Measurements from ENCODE around the gene DDX24. TPM values are rescaled to one million over a fixed set of nuclear protein-coding genes. Genes with fewer than 3 reads are reported as not detected.

DDX24 gene
- polyA plus RNA-seq, 3 donors, result 41.2 to 122 (median 63.8) TPM

GRCh38 chr14:94054936-94055335 lies 26.1 kb downstream of the DDX24 start:
- 87 to 95% (median 90%) methylated on average over 7 of the region's 7 CpGs for WGBS, 3 donors
- no peak overlapping the region for H3K27ac ChIP-seq (ENCODE audit: low read depth, low read length)

GRCh38 chr14:94054401-94054800 lies 26.6 kb downstream of the DDX24 start:
- H3K27ac ChIP-seq (ENCODE audit: low read depth, low read length), result no peak overlapping the region
- 98 to 100% (median 100%) methylated on average over 1 of the region's 1 CpG for WGBS, 3 donors

- WGBS, 3 donors, result 83 to 93% (median 85%) methylated on average over 4 of the region's 4 CpGs
- H3K27ac ChIP-seq (ENCODE audit: low read depth, low read length), result no peak overlapping the region
These were observed 28.3 kb downstream of the DDX24 start for GRCh38 chr14:94052662-94053061.

- H3K27ac ChIP-seq (ENCODE audit: low read depth, low read length), result no peak overlapping the region
- 86 to 94% (median 87%) methylated on average over 1 of the region's 1 CpG for WGBS, 3 donors
These were observed 28.8 kb downstream of the DDX24 start for GRCh38 chr14:94052199-94052598.

- H3K27ac ChIP-seq (ENCODE audit: low read depth, low read length), result no peak overlapping the region
- 87 to 95% (median 89%) methylated on average over 3 of the region's 3 CpGs for WGBS, 3 donors
These were observed 29.2 kb downstream of the DDX24 start for GRCh38 chr14:94051779-94052178.

- H3K27ac ChIP-seq (ENCODE audit: low read depth, low read length), result no peak overlapping the region
- WGBS, 3 donors, result 58 to 66% (median 64%) methylated on average over 9 of the region's 9 CpGs
These were observed 29.9 kb downstream of the DDX24 start for GRCh38 chr14:94051115-94051514.

- no peak overlapping the region for H3K27ac ChIP-seq (ENCODE audit: low read depth, low read length)
- 81 to 86% (median 84%) methylated on average over 6 of the region's 6 CpGs for WGBS, 3 donors
These were observed 30.6 kb downstream of the DDX24 start for GRCh38 chr14:94050231-94050880.

GRCh38 chr14:94049625-94050023 lies 31.4 kb downstream of the DDX24 start:
- WGBS, 3 donors, result 91 to 96% (median 94%) methylated on average over 1 to 2 of the region's 2 CpGs
- H3K27ac ChIP-seq (ENCODE audit: low read depth, low read length), result no peak overlapping the region

- H3K27ac ChIP-seq (ENCODE audit: low read depth, low read length), result no peak overlapping the region
- WGBS, 3 donors, result 80 to 83% (median 81%) methylated on average over 10 of the region's 10 CpGs
These were observed 32.0 kb downstream of the DDX24 start for GRCh38 chr14:94048691-94049624.

GRCh38 chr14:94047581-94047980 lies 33.4 kb downstream of the DDX24 start:
- 82 to 94% (median 93%) methylated on average over 3 of the region's 3 CpGs for WGBS, 3 donors
- no peak overlapping the region for H3K27ac ChIP-seq (ENCODE audit: low read depth, low read length)

- no peak overlapping the region for H3K27ac ChIP-seq (ENCODE audit: low read depth, low read length)
- WGBS, 3 donors, result 77 to 87% (median 80%) methylated on average over 7 of the region's 7 CpGs
These were observed 34.2 kb downstream of the DDX24 start for GRCh38 chr14:94046696-94047250.

GRCh38 chr14:94045563-94046345 lies 35.2 kb downstream of the DDX24 start:
- WGBS, 3 donors, result 89 to 91% (median 90%) methylated on average over 19 of the region's 19 CpGs

GRCh38 chr14:94045101-94045500 lies 35.9 kb downstream of the DDX24 start:
- no peak overlapping the region for H3K27ac ChIP-seq (ENCODE audit: low read depth, low read length)
- WGBS, 3 donors, result 92 to 93% (median 93%) methylated on average over 8 of the region's 8 CpGs

More at GRCh38 chr14:94045563-94046345, 35.2 kb downstream of the DDX24 start:
- H3K27ac ChIP-seq (ENCODE audit: low read depth, low read length), result no peak overlapping the region

GRCh38 chr14:94044476-94045091 lies 36.4 kb downstream of the DDX24 start:
- WGBS, 3 donors, result 92 to 94% (median 93%) methylated on average over 20 of the region's 20 CpGs

GRCh38 chr14:94043756-94044475 lies 37.1 kb downstream of the DDX24 start:
- H3K27ac ChIP-seq (ENCODE audit: low read depth, low read length), result no peak overlapping the region
- WGBS, 3 donors, result 85 to 92% (median 89%) methylated on average over 14 of the region's 14 CpGs

More at GRCh38 chr14:94044476-94045091, 36.4 kb downstream of the DDX24 start:
- no peak overlapping the region for H3K27ac ChIP-seq (ENCODE audit: low read depth, low read length)

GRCh38 chr14:94043111-94043755 lies 37.8 kb downstream of the DDX24 start:
- H3K27ac ChIP-seq (ENCODE audit: low read depth, low read length), result no peak overlapping the region
- 76 to 84% (median 80%) methylated on average over 13 of the region's 13 CpGs for WGBS, 3 donors

All from adipose tissue (tissue), 3 donors.